Mesenchymal stem cell (in vitro differentiated cells and primary cell): ENCODE measurements around the gene PPP4R3A.

ENCODE experiments used
- DNase-seq: peaks from one replicate; pipeline ENCODE4 v3.0.0-alpha.2; 2013
- H2AFZ ChIP-seq: one replicate; pipeline ENCODE4 v1.6.1; 2013; ENCODE audit warnings: low read depth, mild to moderate bottlenecking, control low read depth, inconsistent platforms, low read length, moderate library complexity
- H2AK5ac ChIP-seq: 2 replicates; pipeline ENCODE4 v1.6.1; 2013; ENCODE audit warnings: low read length, moderate library complexity, mild to moderate bottlenecking, inconsistent platforms; ENCODE audit not compliant: severe bottlenecking
- H2BK120ac ChIP-seq: one replicate; pipeline ENCODE4 v1.6.1; 2013; ENCODE audit warnings: low read depth, mild to moderate bottlenecking, inconsistent platforms, low read length, moderate library complexity
- H2BK12ac ChIP-seq, 2 experiments: one replicate each; pipeline ENCODE4 v1.6.1; 2013; ENCODE audit warnings: inconsistent platforms in 2 of 2, low read length in 2 of 2, mild to moderate bottlenecking in 2 of 2, moderate library complexity in 2 of 2, control low read depth in 1 of 2
- H2BK15ac ChIP-seq: one replicate; pipeline ENCODE4 v1.6.1; 2013; ENCODE audit warnings: mild to moderate bottlenecking, low read depth, inconsistent platforms; ENCODE audit not compliant: poor library complexity, severe bottlenecking
- H2BK5ac ChIP-seq: 2 replicates; pipeline ENCODE4 v1.6.1; 2013; ENCODE audit warnings: low read depth, mild to moderate bottlenecking, low read length, control low read depth, inconsistent platforms; ENCODE audit not compliant: poor library complexity, severe bottlenecking
- H3K14ac ChIP-seq, 2 experiments: one replicate each; pipeline ENCODE4 v1.6.1; 2013; ENCODE audit warnings: inconsistent platforms in 2 of 2, low read length in 2 of 2, control low read depth in 1 of 2, mild to moderate bottlenecking in 1 of 2, moderate library complexity in 1 of 2
- H3K18ac ChIP-seq, 2 experiments: one replicate each; pipeline ENCODE4 v1.6.1; 2013; ENCODE audit warnings: inconsistent platforms in 2 of 2, low read length in 2 of 2, control low read depth in 1 of 2, low read depth in 1 of 2, mild to moderate bottlenecking in 1 of 2
- H3K23ac ChIP-seq, 2 experiments: one replicate each; pipeline ENCODE4 v1.6.1; 2013; ENCODE audit warnings: inconsistent platforms in 2 of 2, low read length in 2 of 2, mild to moderate bottlenecking in 2 of 2, moderate library complexity in 2 of 2, control low read depth in 1 of 2
- H3K27ac ChIP-seq: 2 replicates; pipeline ENCODE4 v1.5.1; 2013; ENCODE audit warnings: mild to moderate bottlenecking, moderate library complexity, low read length, control low read depth, inconsistent platforms; ENCODE audit not compliant: poor library complexity, severe bottlenecking
- H3K27me3 ChIP-seq, 2 experiments: 2 replicates each; pipeline versions ENCODE4 v1.6.1 to v1.7.0; 2013; ENCODE audit warnings: low read length in 2 of 2, mild to moderate bottlenecking in 2 of 2, moderate library complexity in 2 of 2, control low read depth in 1 of 2, inconsistent platforms in 1 of 2; ENCODE audit not compliant: control insufficient read depth in 1 of 2, insufficient read depth in 1 of 2
- H3K36me3 ChIP-seq, 2 experiments: 2 replicates each; pipeline versions ENCODE4 v1.6.1 to v1.7.0; 2013; ENCODE audit warnings: low read length in 2 of 2, control low read depth in 1 of 2, inconsistent platforms in 1 of 2, low read depth in 1 of 2, mild to moderate bottlenecking in 1 of 2; ENCODE audit not compliant: insufficient read depth in 2 of 2, control insufficient read depth in 1 of 2
- H3K4ac ChIP-seq, 2 experiments: one replicate each; pipeline ENCODE4 v1.6.1; 2013; ENCODE audit warnings: inconsistent platforms in 2 of 2, low read length in 2 of 2, mild to moderate bottlenecking in 2 of 2, moderate library complexity in 2 of 2, control low read depth in 1 of 2, low read depth in 1 of 2
- H3K4me1 ChIP-seq: 2 replicates; pipeline ENCODE4 v1.6.1; 2013; ENCODE audit warnings: low read depth, low read length, control low read depth; ENCODE audit not compliant: control insufficient read depth, insufficient read depth
- H3K4me2 ChIP-seq: 2 replicates; pipeline ENCODE4 v1.6.1; 2013; ENCODE audit warnings: low read length, mild to moderate bottlenecking, inconsistent platforms; ENCODE audit not compliant: poor library complexity, severe bottlenecking
- H3K4me3 ChIP-seq, 2 experiments: 2 replicates each; pipeline versions ENCODE4 v1.5.1 to v1.7.0; 2013; ENCODE audit warnings: low read length in 2 of 2, mild to moderate bottlenecking in 2 of 2, control low read depth in 1 of 2, low read depth in 1 of 2; ENCODE audit not compliant: insufficient read depth in 1 of 2
- H3K79me1 ChIP-seq: replicated peaks from 2 replicates; pipeline ENCODE4 v1.6.1; 2013; ENCODE audit warnings: mild to moderate bottlenecking, control low read depth, low read length, inconsistent platforms; ENCODE audit not compliant: poor library complexity, severe bottlenecking
- H3K9ac ChIP-seq: 2 replicates; pipeline ENCODE4 v1.7.0; 2013; ENCODE audit warnings: mild to moderate bottlenecking, low read length, moderate library complexity
- H3K9me3 ChIP-seq: 2 replicates; pipeline ENCODE4 v1.7.0; 2013; ENCODE audit warnings: mild to moderate bottlenecking, low read length; ENCODE audit not compliant: control insufficient read depth
- H4K8ac ChIP-seq: one replicate; pipeline ENCODE4 v1.6.1; 2013; ENCODE audit warnings: inconsistent platforms, mild to moderate bottlenecking, low read length, moderate library complexity
- H4K91ac ChIP-seq: one replicate; pipeline ENCODE4 v1.6.1; 2013; ENCODE audit warnings: mild to moderate bottlenecking, low read length, inconsistent platforms
- WGBS: methylation state at CpG from one replicate; pipeline ENCODE4 v1.1.7; 2013; ENCODE audit warnings: mixed read lengths; 5-methylcytosine and 5-hydroxymethylcytosine counted together

The PPP4R3A gene

DNA sequence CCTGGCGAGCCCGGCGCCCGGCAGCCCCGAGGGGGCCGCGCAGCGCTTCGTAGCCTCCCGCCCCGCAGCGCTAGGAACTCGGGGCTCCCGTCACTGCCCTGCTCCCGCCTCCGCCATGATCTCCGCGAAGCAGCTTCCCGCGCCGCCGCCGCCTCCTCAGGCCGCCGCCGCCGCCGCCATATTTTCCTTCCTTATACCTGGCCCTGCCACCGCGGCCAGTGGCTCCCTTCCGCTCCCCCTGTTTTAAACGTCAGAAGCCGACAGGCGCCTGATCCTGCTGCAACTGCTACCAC lies 286 bp downstream of the PPP4R3A start:
- Histone ChIP-seq H4K8ac (peak overlapping the region; percentile 81), H3K4me1 (peaks cover 5% of the 10 kb centered on the region), H3K4me2 (peak overlapping the region; percentile 29), H2BK5ac (peak overlapping the region; percentile 94), H3K18ac (peak overlapping the region; percentile 92 to 98), H3K27me3 (no peaks in the 10 kb centered on the region), H3K36me3 (peaks cover 0 to 12% of the 10 kb centered on the region in 2 experiments), H3K9me3 (no peaks in the 10 kb centered on the region), H3K4ac (peak overlapping the region; percentile 99), H2BK15ac (peak overlapping the region; percentile 92), H3K23ac (peak overlapping the region; percentile 57 to 99), H2BK120ac (peak overlapping the region; percentile 94), H4K91ac (peak overlapping the region; percentile 97), H3K14ac (peak overlapping the region; percentile 88 to 94), H2AK5ac (no peak overlapping the region), H2BK12ac (peak overlapping the region in 1 of 2 experiments; percentile 78), H3K9ac (peak overlapping the region; percentile 98), H3K79me1 (no peaks in the 10 kb centered on the region), H3K27ac (peak overlapping the region; percentile 99), H2AFZ (peak overlapping the region; percentile 82), H3K4me3 (peak overlapping the region; percentile 82 to 93)
- 0% methylated on average over 34 of the region's 34 CpGs for WGBS
- no peak for DNase-seq

DNA sequence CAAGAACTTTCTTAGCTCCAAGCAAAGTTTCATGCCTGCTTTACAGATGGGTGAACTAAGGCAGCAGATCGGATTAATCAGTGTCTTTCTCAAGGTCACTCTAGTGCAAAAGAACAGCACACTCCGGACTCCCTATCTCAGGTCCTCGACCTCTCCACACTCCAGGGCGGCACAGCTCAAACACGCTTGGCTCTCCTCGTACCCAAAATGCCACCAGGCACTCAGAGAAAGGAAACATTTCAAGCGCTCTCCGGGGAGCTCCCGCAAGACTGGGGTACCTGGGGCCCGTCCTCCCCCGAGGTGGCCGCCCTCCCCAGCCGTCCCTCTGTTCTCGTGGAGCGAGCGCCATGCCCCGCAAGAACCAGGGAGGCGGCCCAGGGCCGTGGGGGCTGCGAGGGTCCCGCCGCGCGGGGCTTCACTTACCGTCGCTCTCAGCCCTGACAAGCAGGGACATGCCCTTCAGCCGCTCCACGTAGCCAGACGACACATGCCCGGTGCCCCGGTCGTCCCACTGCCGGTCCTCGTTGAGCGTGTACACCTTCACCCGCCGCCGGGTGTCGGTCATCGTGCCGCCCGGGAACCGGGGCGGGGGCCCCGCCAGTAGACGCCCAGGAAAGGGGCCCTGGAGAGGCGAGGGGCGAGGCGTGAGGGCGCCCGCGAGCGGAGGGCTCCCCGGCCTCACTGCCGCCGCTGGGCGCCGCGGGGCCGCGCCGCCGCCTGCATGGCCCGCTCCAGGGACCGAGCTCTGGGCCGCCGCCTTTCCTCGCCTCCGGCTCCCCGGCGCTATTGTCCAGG lies 830 bp downstream of the PPP4R3A start:
- Histone ChIP-seq H3K4me1 (peaks cover 5% of the 10 kb centered on the region), H2AK5ac (no peak overlapping the region), H3K79me1 (no peaks in the 10 kb centered on the region), H3K36me3 (peaks cover 2 to 17% of the 10 kb centered on the region in 2 experiments), H3K9me3 (no peaks in the 10 kb centered on the region), H2AFZ (peak overlapping the region; percentile 82), H3K4me2 (peak overlapping the region; percentile 66), H3K4ac (peak overlapping the region; percentile 99), H3K23ac (peak overlapping the region; percentile 57 to 99), H3K9ac (peak overlapping the region; percentile 98), H2BK15ac (peak overlapping the region; percentile 92), H3K14ac (peak overlapping the region; percentile 88 to 94), H3K27me3 (no peaks in the 10 kb centered on the region), H3K4me3 (peak overlapping the region; percentile 82 to 93), H4K91ac (peak overlapping the region; percentile 97), H4K8ac (peak overlapping the region; percentile 81), H3K18ac (peak overlapping the region; percentile 92 to 98), H2BK12ac (peak overlapping the region in 1 of 2 experiments; percentile 78), H2BK5ac (peak overlapping the region; percentile 94), H2BK120ac (peak overlapping the region; percentile 94), H3K27ac (peak overlapping the region; percentile 68)
- no peak for DNase-seq
- WGBS: under 1% methylated on average over 64 of the region's 71 CpGs

DNA sequence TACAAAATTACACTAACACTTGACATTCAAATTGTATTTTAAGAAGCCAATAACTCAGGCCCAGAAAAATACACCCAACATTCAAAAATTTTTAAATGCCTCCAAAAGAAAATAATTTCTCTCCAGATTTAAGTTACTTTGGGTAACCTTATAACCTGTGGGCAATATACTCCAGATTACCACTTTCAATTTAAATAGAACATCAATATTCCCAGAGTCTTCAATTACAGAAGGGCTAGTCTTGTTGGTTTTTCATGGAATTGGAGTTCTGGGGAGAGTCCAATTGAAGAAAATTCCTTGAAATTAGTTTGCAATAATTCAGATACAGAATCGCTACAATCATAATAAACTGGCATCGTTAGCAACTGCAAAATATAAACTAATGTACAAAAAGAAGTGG lies 2.0 kb downstream of the PPP4R3A start:
- WGBS: no CpG with 5 or more reads among the region's 2 CpGs
- Histone ChIP-seq H3K4ac (no peak overlapping the region), H3K79me1 (no peaks in the 10 kb centered on the region), H4K8ac (no peak overlapping the region), H2BK15ac (no peak overlapping the region), H4K91ac (no peak overlapping the region), H3K4me3 (peak overlapping the region in 1 of 2 experiments; percentile 93), H2BK12ac (no peak overlapping the region), H3K18ac (no peak overlapping the region), H2AFZ (no peak overlapping the region), H3K23ac (no peak overlapping the region), H3K36me3 (peaks cover 4 to 25% of the 10 kb centered on the region in 2 experiments), H3K4me1 (peaks cover 6% of the 10 kb centered on the region), H3K9ac (peak overlapping the region; percentile 98), H3K4me2 (peak overlapping the region; percentile 69), H2BK5ac (no peak overlapping the region), H3K14ac (no peak overlapping the region), H2BK120ac (no peak overlapping the region), H3K9me3 (no peaks in the 10 kb centered on the region), H3K27me3 (no peaks in the 10 kb centered on the region), H3K27ac (no peak overlapping the region), H2AK5ac (no peak overlapping the region)
- no peak for DNase-seq

DNA sequence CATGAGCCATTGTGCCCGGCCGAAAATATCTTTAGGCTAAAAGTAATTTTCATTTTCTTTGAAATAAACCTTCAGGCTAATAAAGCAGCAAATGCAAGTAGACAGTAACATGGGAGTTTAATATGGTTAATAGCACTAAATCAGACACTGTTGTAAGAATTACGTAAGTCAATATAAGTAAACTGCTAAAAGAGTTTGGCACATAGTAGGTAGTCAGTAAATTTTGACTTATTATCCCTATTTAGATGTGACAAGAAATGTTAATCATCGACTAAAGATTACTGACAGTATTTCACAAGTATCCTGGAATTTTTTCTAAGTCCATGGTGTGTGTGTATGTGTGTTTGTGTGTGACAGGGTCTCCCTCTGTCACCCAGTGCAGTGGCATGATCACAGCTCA lies 3.9 kb downstream of the PPP4R3A start:
- no peak overlapping the region for H2BK12ac ChIP-seq
- no peaks in the 10 kb centered on the region for H3K9me3 ChIP-seq
- no peaks in the 10 kb centered on the region for H3K79me1 ChIP-seq
- no peak for DNase-seq
- no peak overlapping the region for H2AFZ ChIP-seq
- H3K4me3 ChIP-seq: no peak overlapping the region
- no peak overlapping the region for H2BK5ac ChIP-seq
- H3K9ac ChIP-seq: no peak overlapping the region
- H3K18ac ChIP-seq: no peak overlapping the region
- peak overlapping the region; percentile 37 for H4K8ac ChIP-seq
- H3K27me3 ChIP-seq: no peaks in the 10 kb centered on the region
- no peak overlapping the region for H2BK120ac ChIP-seq
- H3K27ac ChIP-seq: no peak overlapping the region
- H3K14ac ChIP-seq: no peak overlapping the region
- H3K23ac ChIP-seq: no peak overlapping the region
- no peak overlapping the region for H3K4ac ChIP-seq
- 100% methylated on average over 4 of the region's 4 CpGs for WGBS
- peaks cover 12% of the 10 kb centered on the region for H3K4me1 ChIP-seq
- no peak overlapping the region for H4K91ac ChIP-seq
- H3K4me2 ChIP-seq: no peak overlapping the region
- no peak overlapping the region for H2AK5ac ChIP-seq
- peaks cover 6 to 39% of the 10 kb centered on the region in 2 experiments for H3K36me3 ChIP-seq
- H2BK15ac ChIP-seq: no peak overlapping the region
